Measurements from ENCODE around the gene SND1.

Gene SND1

GRCh38 chr7:128027485-128027980, 375.5 kb downstream of the SND1 start (continued):
- TF ChIP-seq ZNF830 (tag by site-specific recombination; IDR thresholded peaks at IDR 0.05; ENCODE audit: low read depth) (no peak), ZNF624 (tag by site-specific recombination; IDR thresholded peaks at IDR 0.05) (no peak), ZNF148 (tag by site-specific recombination; IDR thresholded peaks at IDR 0.05; ENCODE audit: borderline replicate concordance) (no peak), ZBTB6 (tag by site-specific recombination; IDR thresholded peaks at IDR 0.05) (no peak), ZNF140 (tag by site-specific recombination; IDR thresholded peaks at IDR 0.05) (no peak), WT1 (tag by site-specific recombination; IDR thresholded peaks at IDR 0.05) (0 out of 2 replicates have a peak, but pooled peaks have one; percentile 27), SCRT1 (tag by site-specific recombination; IDR thresholded peaks at IDR 0.05; ENCODE audit: borderline replicate concordance) (peak; percentile 77), KLF8 (tag by site-specific recombination; IDR thresholded peaks at IDR 0.05) (no peak), ZNF221 (tag by site-specific recombination; IDR thresholded peaks at IDR 0.05; ENCODE audit: borderline replicate concordance) (no peak), ZNF155 (tag by site-specific recombination; IDR thresholded peaks at IDR 0.05) (no peak)

- no peaks in the 10 kb centered on the region for H3K9me3 ChIP-seq (ENCODE audit: control insufficient read depth, insufficient read depth, low read depth, low read length)
- no peaks in the 10 kb centered on the region; the same call in none of the 2 replicates for H3K4me1 ChIP-seq (ENCODE audit: control insufficient read depth, insufficient read depth, low read length)
- POLR2A ChIA-PET: interaction anchor here (1.1 kb wide), 1 partner anchor 31 kb away, joined by 3 read pairs; no protein-coding TSS in a partner anchor
- CTCF ChIA-PET: interaction anchor here (0.7 to 1.7 kb wide), 2 partner anchors 22 to 180 kb away, joined by 3 to 5 read pairs; no protein-coding TSS in a partner anchor
- no peak overlapping the region for H3K27ac ChIP-seq (ENCODE audit: extremely low read depth, low read depth, low read length)
- H3K4me3 ChIP-seq (ENCODE audit: low read depth, low read length): no peak overlapping the region
- TF ChIP-seq ZNF580 (tag by site-specific recombination; IDR thresholded peaks at IDR 0.05): no peak
- TF ChIP-seq ZNF280D (tag by site-specific recombination; IDR thresholded peaks at IDR 0.05): no peak
- TF ChIP-seq ZNF132 (tag by site-specific recombination; IDR thresholded peaks at IDR 0.05; ENCODE audit: borderline replicate concordance): no peak
- TF ChIP-seq ZBTB7A (tag by site-specific recombination; IDR thresholded peaks at IDR 0.05; ENCODE audit: low read depth): no peak
- TF ChIP-seq ZBTB1 (tag by site-specific recombination; IDR thresholded peaks at IDR 0.05): no peak
- no peak for TF ChIP-seq ZFP41 (tag by site-specific recombination; IDR thresholded peaks at IDR 0.05; ENCODE audit: borderline replicate concordance)
- TF ChIP-seq, protein P1, sequence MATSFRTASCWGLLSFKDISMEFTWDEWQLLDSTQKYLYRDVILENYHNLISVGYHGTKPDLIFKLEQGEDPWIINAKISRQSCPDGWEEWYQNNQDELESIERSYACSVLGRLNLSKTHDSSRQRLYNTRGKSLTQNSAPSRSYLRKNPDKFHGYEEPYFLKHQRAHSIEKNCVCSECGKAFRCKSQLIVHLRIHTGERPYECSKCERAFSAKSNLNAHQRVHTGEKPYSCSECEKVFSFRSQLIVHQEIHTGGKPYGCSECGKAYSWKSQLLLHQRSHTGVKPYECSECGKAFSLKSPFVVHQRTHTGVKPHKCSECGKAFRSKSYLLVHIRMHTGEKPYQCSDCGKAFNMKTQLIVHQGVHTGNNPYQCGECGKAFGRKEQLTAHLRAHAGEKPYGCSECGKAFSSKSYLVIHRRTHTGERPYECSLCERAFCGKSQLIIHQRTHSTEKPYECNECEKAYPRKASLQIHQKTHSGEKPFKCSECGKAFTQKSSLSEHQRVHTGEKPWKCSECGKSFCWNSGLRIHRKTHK (tag by site-specific recombination; IDR thresholded peaks at IDR 0.05): no peak
- TF ChIP-seq ZNF423 (tag by site-specific recombination; IDR thresholded peaks at IDR 0.05): no peak
- no peak for TF ChIP-seq REPIN1 (tag by site-specific recombination; IDR thresholded peaks at IDR 0.05; ENCODE audit: low read depth)
- TF ChIP-seq ZFP3 (tag by site-specific recombination; IDR thresholded peaks at IDR 0.05; ENCODE audit: low read depth): no peak
- peaks cover 0 to 11% of the 10 kb centered on the region in 2 experiments; a peak in 1 of 3 replicates for H3K36me3 ChIP-seq (ENCODE audit: control insufficient read depth in 2 of 2, insufficient read depth in 1 of 2, low read length in 2 of 2)
Observed at GRCh38 chr7:128029405-128029995, 377.5 kb downstream of the SND1 start.
